DLD1 (cell line): ENCODE measurements around the gene OR5L1.

Source experiments
- in situ Hi-C: cut with HindIII; loops from 2 replicates; pipeline ENCODE4 v1.10.0; 2017; ENCODE audit warnings: low sequenced_read_pairs

The OR5L1 gene

DNA sequence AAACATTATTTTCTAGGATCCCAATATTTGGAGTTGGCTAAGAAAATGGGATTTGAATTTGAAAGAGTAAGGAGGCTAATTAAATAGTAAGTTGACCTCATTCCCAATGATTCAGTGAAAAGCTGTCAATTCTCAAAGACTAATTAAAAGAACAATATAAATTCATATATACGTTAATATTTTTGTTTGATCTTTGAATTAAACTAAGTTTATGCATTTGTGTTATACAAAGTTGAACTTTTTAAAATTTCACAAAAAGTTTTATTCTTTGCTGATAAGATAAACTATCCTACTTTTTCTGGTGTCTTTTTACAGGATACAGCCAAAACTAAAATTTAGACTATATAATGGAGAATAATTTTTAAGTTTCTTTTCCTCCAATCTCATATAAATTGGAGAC lies at the start of gene OR5L1:
Gene OR5L1 (plus strand): TSS at position 301 of the 400 bp plus-strand sequence. CDS start 100 bp downstream, outside the sequence.
- in situ Hi-C loops = no loop called here

DNA sequence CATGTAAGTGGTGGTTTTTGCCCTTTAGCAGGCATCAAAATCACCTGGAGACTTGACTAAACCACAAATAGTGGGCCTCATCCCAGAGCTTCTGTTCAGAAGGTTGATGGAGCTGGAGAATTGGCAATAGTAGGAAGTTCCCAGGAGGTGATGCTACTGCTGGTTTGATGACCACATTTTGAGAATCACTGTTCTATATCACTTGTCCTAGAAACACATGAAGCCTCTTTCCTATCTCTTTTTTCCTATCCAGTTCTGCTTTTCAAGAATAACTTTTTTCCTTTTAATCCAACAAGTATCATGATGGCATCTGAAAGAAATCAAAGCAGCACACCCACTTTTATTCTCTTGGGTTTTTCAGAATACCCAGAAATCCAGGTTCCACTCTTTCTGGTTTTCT lies 38.0 kb upstream of the OR5L1 start, which contains the start of gene OR5D13:
Gene OR5D13 (plus strand): TSS at position 301 of the 400 bp plus-strand sequence. CDS start 0 bp downstream, at position 301.
- in situ Hi-C loops = no loop called here

DNA sequence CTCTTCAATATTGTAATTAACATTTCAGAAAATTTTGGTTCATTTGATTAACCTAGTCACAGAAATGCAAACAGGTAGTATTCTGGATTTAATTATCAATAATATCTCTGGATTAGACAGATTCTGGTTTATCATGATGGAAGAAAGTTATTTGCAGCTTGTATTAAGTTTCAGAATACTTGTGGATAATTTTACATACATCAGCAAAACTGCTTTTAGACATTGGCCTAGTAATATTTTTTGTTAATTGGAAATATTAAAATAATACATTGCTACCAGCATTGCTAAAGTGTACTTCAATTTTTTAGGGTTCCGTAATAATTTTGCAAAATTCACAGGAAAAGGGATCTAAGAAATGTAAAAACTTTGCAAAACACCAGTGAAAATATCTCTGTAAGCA lies 19.6 kb upstream of the OR5L1 start:
- in situ Hi-C loops = no loop called here

DNA sequence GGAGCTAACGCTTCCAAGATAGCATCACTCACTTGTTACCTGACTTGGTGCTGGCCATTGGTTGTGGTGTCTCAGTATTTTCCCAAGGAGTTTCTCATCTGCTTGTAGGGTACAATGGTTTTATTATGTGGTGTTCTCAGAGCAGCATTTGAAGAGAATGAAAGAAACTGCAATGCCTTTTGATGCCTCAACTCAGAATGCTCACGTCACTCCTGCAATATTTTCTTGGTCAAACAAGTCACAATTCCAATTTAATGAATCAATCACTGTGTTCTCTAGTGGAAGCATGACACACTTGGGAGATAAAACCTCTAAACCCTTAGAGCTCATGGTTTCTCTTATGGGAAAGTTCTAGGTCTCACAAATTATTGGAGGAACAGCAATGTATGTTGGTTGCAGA lies 17.8 kb upstream of the OR5L1 start:
- in situ Hi-C loops = no loop called here

DNA sequence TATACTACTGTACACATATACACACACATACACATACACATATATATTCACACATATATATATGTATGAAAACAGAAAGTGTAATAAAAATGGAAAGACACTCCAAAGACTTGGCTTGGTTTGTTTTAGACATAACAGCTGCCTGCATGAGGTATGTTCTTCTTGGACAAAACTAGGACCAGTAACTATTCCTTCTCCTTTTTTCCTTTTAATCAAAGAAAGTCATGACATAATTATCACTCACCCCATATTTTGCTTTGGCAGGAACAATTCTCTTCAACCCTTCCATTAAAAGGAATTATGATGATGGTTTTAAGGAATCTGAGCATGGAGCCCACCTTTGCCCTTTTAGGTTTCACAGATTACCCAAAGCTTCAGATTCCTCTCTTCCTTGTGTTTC lies 15.9 kb upstream of the OR5L1 start, which contains the start of gene OR5D14:
Gene OR5D14 (plus strand): TSS at position 301 of the 400 bp plus-strand sequence. CDS start 0 bp downstream, at position 301.
- in situ Hi-C loops = no loop called here

DNA sequence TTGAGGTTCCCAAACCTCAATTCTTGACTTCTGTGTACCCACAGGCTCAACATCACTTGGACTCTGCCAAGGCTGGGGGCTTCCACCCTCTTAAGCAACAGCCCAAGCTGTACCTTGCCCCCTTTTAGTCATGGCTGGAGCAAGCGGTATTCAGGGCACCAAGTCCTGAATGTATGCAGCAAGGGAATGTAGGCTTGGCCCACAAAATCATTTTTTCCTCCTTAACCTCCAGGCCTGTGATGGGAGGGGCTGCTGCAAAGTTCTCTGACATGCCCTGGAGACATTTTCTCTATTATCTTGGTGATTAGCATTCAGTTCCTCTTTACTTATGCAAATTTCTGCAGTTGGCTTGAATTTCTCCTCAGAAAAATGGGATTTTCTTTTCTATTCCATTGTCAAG lies 4.9 kb upstream of the OR5L1 start:
- in situ Hi-C loops = no loop called here

DNA sequence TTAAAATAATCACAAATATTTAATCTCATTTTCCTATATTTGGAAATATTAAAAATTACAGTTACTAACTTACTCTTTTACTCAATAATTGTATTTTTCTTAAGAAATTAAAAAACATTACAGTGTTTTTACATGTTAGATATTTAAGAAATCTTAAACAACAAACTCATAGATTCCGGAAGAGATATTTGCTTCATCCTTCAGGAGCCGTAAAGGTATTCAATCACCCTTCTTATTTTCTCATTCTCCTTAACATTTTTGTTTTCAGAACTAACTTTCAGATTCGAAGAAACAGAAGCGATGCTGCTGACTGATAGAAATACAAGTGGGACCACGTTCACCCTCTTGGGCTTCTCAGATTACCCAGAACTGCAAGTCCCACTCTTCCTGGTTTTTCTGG lies 8.2 kb downstream of the OR5L1 start, which contains the start of gene OR5D18:
Gene OR5D18 (plus strand): TSS at position 301 of the 400 bp plus-strand sequence. CDS start 0 bp downstream, at position 301.
- in situ Hi-C loops = no loop called here

DNA sequence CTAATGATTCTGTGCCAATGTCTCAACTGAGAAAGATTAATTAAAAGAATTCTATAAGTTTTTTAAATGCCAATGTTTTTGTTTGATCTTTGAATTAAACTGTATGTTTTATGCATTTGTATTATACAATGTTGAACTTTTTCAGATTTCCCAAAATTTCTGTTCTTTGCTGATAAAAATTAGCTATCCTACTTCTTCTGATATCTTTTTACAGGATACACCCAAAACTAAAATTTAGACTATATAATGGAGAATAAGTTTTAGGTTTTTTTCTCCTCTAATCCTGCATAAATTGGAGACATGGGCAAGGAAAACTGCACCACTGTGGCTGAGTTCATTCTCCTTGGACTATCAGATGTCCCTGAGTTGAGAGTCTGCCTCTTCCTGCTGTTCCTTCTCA lies 15.8 kb downstream of the OR5L1 start, which contains the start of gene OR5L2:
Gene OR5L2 (plus strand): TSS at position 301 of the 400 bp plus-strand sequence. CDS start 0 bp downstream, at position 301.
- in situ Hi-C loops = no loop called here

DNA sequence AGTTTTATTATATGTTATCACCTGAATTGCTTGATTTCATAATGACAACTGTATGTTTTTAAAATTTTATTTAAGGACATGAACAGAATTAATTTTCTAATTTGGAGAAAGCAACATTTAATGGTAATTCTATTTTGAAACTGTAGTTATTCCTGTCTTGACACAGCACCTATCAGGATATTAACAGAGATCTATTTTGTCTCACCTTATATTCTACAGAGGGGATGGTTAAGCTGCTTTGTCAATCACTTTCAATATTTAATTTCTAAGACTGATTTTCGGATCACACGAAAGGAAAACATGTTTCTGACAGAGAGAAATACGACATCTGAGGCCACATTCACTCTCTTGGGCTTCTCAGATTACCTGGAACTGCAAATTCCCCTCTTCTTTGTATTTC lies 27.3 kb downstream of the OR5L1 start, which contains the start of gene OR5D16:
Gene OR5D16 (plus strand): TSS at position 301 of the 400 bp plus-strand sequence. CDS start 0 bp downstream, at position 301.
- in situ Hi-C loops = no loop called here

DNA sequence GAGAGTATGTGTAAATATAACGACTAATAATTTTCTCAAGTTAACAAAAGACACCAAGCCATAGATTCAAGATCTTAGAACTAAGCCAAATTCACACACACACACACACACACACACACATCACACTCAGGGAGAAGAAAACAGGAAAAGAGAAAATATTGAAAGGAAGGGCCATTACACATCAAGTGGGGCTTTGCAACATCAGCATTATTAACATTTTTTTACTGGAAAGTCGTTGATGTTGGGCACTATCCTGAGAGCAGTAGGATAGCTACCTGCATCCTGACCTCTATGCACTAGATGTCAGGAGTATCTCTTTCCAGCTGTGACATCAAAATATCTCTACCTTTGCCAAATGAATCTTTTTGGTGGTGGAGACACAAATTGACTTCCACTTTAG lies 36.3 kb downstream of the OR5L1 start:
- in situ Hi-C loops = no loop called here

DNA sequence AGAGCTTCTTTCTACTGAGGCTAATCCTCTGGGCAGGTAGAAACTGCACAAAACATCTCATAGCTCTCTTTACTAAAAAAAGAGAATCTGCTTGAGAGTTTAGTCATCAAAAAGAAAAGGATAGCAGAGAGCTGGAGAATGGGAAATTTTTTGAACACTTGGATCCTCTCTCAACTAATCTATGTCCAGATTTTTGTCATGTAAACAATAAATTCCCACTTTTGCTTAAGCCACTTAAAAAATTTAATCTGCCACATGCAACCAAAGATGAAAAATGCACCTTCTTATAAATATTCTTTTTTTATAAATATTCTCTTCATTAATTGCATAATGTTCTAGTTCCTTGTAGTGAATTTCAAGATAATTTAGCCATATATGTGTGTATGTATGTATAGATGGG lies 37.9 kb downstream of the OR5L1 start:
- in situ Hi-C loops = no loop called here

DNA sequence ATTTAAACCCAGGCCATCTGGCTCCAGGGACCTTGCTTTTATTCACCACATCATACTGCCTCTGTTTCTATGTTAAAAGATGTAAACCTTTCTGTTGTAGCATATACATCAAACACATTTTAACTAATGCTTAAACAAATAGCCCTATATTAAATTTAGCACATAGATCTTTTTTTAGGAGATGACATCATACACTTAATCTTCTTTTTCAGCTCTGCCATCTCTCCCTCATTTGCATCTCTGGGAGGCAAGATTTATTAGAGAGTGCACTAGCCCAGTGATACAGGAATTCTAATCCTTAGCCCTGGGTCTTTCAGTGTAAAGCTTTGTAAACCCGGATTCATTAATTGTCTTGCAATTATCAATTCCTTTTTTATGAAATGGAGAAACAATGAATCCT lies 41.0 kb downstream of the OR5L1 start:
- in situ Hi-C loops = no loop called here

DNA sequence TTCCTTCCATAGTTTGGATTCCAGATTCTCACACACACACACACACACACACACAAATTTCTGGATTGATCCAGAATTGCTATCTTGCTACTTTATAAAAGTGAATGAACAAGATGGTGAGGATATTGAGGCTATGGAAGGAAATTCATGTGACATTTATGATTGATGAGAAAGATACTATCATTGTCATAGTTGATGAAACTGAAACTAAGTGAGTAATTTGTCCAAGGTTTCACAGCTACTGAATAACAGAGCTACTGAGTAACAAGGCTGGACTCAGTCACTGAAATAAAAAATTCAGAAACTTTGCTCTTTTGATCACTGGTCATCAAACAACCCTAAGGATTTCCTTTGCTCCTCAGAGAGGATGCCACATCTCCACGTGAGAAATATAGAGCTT lies 43.5 kb downstream of the OR5L1 start:
- in situ Hi-C loops = no loop called here
